GM10248 (cell line): ENCODE measurements around the gene KCNJ15.

Experiments used
- CTCF ChIA-PET: fragments of 300-600 bp; sonication (Branson Sonifier 250); formaldehyde crosslinking; extraction: SDS; loops from one replicate; lab custom pipeline; 2021; ENCODE audit warnings: antibody characterized with exemption; lab: Yijun Ruan, JAX
- POLR2A ChIA-PET: fragments of 350-650 bp; sonication (Branson Sonifier 250); formaldehyde crosslinking; extraction: SDS; loops from one replicate; lab custom pipeline; 2020; ENCODE audit warnings: antibody characterized with exemption; lab: Yijun Ruan, JAX
- DNase-seq: peaks from one replicate; pipeline ENCODE4 v3.0.0; 2012; ENCODE audit errors: extremely low spot score
- CTCF ChIP-seq: IDR thresholded peaks from 2 replicates; pipeline ENCODE4 v1.5.1; 2012; ENCODE audit warnings: mild to moderate bottlenecking, low read depth; ENCODE audit errors: extremely low read depth, missing control alignments, control extremely low read depth

KCNJ15 gene

GRCh38 chr21:38249256-38249655, 7.5 kb upstream of the KCNJ15 start:
- CTCF ChIA-PET: interaction anchor here (1.2 to 3.2 kb wide), 6 partner anchors 12 to 107 kb away, joined by 4 to 18 read pairs (median 4); no protein-coding TSS in a partner anchor
- TF ChIP-seq CTCF: no peak

GRCh38 chr21:38249696-38250278, 7.0 kb upstream of the KCNJ15 start:
- DNase-seq: no peak
- TF ChIP-seq CTCF: no peak
- ChIA-PET POLR2A (no interaction called here), CTCF (interaction anchor here (1.2 to 3.2 kb wide), 6 partner anchors 11 to 107 kb away, joined by 4 to 18 read pairs (median 4); no protein-coding TSS in a partner anchor)

More at GRCh38 chr21:38249256-38249655, 7.5 kb upstream of the KCNJ15 start:
- DNase-seq: no peak
- POLR2A ChIA-PET: no interaction called here

- CTCF ChIA-PET: no interaction called here
- no peak for TF ChIP-seq CTCF
Observed at GRCh38 chr21:38250991-38251418, 5.8 kb upstream of the KCNJ15 start.

GRCh38 chr21:38254970-38255369, 1.8 kb upstream of the KCNJ15 start:
- no peak for TF ChIP-seq CTCF
- ChIA-PET POLR2A (no interaction called here), CTCF (interaction anchor here (0.9 to 4.0 kb wide), 8 partner anchors 11 to 101 kb away, joined by 3 to 16 read pairs (median 4); no protein-coding TSS in a partner anchor)
- DNase-seq: no peak

More at GRCh38 chr21:38250991-38251418, 5.8 kb upstream of the KCNJ15 start:
- no peak for DNase-seq
- POLR2A ChIA-PET: no interaction called here

- TF ChIP-seq CTCF: no peak
- CTCF ChIA-PET: interaction anchor here (0.7 to 4.0 kb wide), 7 partner anchors 9 to 97 kb away, joined by 3 to 16 read pairs (median 3); no protein-coding TSS in a partner anchor
- POLR2A ChIA-PET: no interaction called here
- no peak for DNase-seq
Observed at GRCh38 chr21:38255571-38256117, 1.1 kb upstream of the KCNJ15 start.

GRCh38 chr21:38257667-38258066, 876 bp downstream of the KCNJ15 start:
- no peak for DNase-seq
- POLR2A ChIA-PET: no interaction called here
- no peak for TF ChIP-seq CTCF
- CTCF ChIA-PET: no interaction called here
